ENCODE data around the gene EDN2.

EDN2 gene

GRCh38 chr1:41497461-41498030 is 13.1 kb upstream of the EDN2 start:
- no peak for FAIRE-seq

DNA sequence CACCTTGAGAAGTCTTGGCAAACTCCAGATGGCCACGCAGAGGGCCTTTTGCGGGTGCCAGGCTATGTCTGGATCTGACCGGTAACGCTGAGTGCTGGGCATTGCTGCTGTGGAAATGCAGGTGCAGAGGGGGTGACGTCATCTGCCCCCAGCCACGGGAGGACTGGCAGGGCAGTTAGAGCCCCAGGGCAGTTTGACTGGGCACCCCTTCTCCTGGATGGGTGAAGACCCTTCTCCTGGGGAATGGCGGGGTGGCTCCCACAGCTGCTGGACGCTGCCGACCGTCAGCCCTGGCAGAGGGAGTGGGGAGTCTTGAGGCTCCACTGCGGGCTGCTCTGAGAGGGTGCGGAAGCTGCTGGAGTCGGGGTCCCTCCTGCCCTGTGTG is 12.6 kb upstream of the EDN2 start:
- FAIRE-seq, result no peak

GRCh38 chr1:41496080-41497055 is 11.9 kb upstream of the EDN2 start:
- FAIRE-seq, result no peak

- FAIRE-seq, result no peak
Measured at GRCh38 chr1:41495210-41495948, 10.9 kb upstream of the EDN2 start.

DNA sequence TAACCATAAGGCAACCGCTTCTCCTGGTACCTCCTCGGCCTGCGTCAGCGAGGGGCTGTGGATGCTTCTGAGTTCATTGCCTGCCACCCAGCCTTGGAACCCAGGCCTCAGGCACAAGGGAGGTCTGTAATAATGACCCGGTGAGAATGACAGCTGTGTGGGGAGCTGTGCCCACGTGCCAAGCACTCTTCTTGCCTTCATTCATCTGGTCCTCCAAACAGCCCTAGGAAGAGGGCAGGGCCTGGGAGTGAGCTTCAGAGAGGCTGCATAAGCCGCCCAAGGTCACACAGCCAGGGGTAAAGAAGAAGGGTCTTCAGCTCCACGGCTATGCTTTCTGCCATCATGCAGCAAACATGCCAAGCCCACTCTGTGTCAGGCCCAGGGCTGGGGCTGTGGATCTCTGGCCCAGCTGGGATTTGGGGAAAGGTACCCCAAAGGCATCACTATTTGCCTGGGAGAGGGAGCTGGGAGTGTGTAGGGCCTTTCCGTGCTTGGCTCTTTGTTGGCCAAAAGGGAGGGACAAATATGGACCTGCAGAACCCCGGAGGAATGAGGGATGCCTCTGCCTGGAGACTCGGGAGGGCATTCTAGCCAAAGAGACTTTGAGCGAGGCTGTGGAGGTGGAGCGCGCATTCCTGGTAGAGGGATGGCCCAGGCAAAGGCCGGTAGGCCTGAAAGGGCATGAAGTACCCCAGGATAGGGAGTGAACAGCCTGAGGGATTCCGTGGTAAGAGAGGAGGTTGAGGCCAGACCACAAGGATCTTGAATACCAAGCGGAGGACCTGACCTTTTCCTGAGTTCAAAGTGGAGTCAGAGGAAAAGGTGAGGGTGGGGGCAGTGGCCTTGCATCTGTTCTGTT is 10.1 kb upstream of the EDN2 start:
- FAIRE-seq, result no peak

DNA sequence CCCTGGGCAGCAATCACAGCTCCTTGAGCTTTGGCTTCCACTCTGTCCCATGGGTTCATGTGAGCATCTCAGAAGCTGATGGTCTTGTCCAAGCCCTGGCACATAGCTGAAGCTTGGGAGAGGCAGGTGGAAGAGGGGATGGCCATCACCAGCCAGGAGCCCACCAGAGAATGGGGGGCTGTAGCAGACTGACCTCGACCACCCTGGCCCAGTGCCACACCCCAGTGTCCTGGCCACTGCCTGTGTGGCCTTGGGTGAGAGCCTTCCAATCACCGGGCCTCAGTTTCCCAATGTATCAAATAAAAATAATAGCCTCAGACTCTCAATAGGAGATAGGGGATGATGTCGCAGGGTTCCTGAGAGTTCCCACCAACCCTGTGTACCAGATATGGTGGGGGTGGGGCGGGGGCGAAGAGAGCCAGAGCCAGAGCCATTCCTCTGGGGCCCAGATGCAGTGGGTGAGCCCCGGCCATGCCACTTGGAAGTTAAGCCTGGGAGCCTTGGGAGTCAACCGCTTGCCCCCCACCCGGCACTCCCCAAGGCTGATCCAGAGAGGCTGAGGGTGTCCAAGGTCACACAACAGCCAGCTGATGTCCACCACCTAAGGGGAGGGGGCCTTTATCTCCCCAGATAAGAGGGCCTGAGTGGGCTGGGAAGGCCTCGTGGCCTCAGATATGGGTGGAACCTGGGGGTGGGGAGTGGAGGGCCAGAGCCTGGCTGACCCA is 9.3 kb upstream of the EDN2 start:
- no peak for FAIRE-seq

DNA sequence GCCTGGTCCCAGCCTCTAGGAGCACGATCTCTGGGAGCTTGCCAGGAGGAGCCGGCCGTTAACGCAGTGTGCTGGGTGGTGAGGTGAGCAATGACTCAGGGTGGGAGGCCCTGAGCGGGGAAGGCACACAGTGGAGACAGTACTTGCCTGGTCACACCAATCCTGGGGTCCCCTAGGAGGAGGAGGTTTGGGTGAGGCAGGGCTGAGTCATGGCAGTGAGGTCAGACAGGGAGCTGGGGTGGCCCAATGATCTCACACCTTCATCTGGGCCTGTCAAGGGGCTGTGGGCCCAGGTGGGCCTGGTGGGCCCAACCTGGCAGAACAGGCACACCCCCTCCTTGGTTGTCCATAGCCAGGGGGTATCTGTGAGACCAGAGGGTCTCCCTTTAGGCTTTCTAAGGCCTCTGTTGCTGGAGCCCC is 8.6 kb upstream of the EDN2 start:
- FAIRE-seq, result no peak

DNA sequence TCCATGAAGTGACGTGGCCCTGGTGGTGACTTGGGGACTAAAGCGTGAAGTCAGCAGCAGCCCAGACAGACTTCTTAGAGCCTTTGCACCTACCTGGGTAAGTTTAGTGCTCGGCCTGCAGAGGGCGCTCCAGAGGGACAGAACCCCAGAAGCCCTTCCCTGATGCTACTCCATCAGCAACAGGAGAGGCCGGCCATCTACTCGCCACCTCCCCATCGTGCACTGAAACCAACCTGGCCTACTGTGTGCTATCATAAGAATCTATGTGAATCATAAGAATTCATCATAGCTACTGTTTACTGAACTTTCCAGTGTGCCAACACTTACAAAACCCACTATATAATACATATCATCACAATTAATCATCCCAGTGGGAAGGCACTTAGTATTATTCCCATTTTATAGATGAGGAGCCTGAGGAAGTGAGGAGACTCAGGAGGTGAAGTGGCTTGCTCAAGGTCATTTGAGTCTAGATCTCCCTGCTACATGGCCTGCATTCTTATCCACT is 7.9 kb upstream of the EDN2 start:
- no peak for FAIRE-seq

DNA sequence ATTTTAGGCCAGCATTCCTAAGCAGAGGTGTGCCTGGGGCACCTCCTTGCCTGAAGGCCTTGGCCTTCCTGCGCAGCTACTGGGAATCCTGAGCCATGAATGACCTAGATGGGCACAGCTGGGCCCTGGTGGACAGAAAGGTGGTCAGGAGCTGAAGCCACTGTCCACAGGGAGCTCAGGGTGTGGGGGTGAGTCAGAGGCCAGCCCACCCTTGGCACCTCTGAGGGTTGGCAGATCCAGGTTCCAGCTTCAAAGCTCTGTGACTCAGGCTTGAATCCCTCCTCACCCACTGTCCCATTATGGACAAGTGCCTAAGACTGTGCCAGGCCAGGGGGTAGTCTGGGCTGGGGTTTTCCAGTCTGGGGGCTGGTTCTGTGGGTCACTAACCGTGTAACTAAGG is 6.4 kb upstream of the EDN2 start:
- FAIRE-seq, result no peak

GRCh38 chr1:41489561-41489960 is 5.1 kb upstream of the EDN2 start:
- FAIRE-seq, result no peak

DNA sequence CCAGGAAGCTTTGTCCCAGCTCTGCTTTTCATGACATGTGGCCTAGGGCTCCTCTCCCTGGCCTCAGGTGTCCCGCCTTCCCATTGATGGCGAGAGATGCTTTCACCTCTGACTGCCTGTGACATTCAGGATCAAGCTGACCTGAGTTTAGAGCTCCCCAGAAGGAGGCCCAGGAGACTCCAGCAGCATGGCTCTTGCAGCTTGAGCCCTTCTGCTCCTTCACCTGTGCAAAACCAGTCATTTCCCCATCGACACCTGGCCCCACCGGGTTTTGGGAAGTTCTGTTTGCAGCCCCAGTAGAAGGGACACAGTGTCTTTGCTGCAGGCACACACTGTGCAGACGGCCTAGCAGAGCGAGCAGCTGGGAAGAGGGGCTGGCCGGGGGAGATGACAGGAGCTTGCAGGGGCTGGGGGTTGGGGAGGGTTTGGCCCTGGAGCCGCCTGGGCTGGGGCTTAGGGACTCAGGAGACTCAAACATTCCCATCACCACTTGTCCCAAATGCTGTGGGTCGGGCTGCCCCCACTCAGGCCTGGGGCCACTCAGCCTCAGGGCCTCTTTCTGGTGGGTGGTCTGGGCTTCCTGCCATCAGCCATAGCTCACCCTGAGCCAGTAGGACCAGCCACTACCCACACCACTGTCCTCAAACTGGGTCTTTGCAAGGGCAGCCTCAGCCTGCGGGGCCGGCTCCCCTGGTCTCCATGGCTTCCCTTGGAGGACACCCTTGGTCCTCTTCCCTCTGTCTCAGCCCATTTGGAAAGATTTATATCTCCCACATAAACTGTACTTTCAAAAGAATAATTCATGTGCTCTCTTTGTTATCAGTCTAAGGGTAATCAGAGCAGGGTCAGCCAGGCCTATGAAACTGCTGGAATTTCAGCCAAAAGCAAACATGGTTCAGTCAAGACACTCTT is 3.8 kb upstream of the EDN2 start:
- no peak for FAIRE-seq

GRCh38 chr1:41487126-41488039 is 2.9 kb upstream of the EDN2 start:
- FAIRE-seq, result no peak

DNA sequence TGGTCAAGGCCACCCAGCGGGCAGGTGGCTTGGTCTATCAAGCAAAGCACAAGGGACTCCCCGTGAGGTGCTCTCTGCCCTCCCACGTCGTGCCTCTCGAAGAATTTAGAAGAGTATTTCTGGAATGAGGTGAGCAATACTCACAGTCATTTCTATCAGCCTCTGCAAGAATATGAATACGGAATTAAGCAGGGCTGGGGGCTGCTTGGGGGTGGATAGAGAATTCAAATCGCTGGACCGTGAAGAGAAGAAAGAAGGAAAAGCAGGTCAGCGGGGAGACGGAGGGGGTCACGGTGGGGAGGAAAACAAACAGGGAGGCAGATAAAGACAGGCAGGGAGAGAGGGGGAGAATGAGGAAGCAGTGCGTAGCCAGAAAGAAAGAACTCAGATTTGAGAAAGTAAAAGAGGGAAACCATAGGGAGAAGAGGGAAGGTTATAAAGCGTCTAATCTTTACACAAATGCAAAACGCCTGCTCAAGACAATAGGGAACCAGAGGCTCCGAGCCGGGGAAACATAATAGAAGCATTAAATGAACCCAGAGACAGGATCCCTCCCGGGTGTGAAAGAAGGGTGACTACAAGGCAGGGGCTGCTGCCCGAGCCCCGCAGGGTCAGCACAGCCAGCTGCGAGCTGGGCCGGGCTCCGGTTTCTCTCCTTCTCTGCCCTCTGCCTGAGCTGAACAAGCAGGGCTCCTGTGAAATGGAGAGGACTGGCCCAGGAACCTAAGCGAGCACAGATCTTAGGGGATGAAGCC is 2.1 kb upstream of the EDN2 start:
- no peak for FAIRE-seq

GRCh38 chr1:41486053-41486370 is 1.5 kb upstream of the EDN2 start:
- FAIRE-seq, result no peak

DNA sequence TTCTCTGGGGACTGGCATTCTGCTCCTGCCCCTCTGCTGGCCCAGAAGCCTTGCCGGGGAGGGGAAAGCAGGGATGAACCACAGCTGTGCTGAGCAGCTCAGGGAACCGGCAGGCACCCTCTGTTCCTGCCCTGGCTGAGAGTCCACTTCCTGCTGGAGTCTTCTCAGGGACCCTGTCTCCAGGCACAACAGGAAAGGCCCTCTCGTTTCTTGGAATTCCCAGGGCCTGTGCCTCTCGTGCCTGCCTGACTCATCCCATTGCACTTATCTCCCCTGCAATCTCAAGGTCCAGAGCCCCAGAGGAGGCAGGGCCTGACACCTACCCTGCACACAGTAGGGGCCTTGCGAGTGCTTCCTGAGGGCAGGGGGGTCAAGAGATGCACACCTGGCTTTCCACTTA is 1.1 kb upstream of the EDN2 start:
- FAIRE-seq, result no peak

DNA sequence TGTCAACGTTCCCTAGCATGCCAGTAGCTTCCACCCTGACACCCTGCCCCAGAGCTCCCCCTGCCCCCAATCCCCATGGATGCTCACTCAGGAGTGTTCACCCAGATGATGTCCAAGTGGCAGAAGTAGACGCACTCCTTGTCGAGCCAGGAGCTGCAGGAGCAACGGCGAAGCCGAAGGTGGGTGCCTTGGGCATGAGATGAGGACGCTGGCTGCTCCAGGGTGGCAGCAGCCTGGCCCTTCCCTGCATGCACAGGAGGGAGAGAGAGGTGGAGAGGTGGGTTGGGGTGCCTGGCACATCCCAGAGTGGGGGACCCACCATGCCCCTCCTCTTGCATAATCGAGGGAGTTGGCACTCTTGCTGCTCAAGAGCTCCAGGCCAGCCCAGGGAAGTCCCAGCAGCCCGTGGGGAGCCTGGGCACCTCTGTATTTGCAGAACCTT is 502 bp downstream of the EDN2 start:
- no peak for FAIRE-seq

DNA sequence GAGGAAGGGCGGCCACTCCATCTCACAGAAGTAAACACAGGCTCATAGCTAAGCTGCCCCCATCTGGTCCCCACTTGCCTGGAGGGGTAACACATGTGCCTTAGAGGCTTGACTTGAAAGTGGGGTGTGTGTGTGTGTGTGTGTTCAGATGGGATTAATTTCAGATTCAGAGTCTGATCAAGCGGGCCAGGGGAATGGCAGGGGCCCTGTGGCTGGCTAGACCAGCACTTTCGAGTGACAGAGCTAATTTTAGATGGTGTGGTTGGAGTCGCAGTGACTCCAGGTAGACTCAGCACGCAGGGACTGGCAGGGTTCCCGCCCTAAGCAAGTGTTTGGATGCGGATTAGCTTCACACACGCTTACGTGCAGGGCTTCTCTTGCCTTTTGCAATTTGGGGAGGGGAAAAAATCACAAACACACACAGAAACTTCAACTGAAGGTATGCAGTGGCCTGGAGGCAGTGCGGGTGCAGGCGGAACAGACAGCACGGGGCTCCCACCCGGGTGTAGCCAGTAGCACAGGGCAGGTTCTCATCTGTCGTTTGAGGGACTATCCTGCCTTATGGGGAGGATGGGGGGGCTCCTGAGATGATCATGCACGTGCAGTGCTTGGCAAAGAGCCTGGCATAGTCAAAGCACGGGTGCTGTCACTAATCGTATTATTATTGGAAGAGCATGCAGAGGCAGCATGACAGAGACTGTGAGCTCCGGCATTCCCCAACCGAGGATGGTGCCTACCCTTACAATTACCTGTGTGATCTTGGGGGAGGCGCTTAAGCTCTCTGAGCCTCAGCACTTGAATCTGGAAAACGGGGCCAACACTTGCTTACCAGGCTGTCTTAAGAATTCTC is 1.3 kb downstream of the EDN2 start:
- no peak for FAIRE-seq

Measured in colon (tissue), 2 donors.